ENCODE measurements around the gene AKT1. TPM values are rescaled to one million over a fixed set of nuclear protein-coding genes. Genes with fewer than 3 reads are reported as not detected.

AKT1 gene
- total and polyA plus RNA-seq, 2 experiments from 2014 or later: 19.2 to 78.7 TPM

GRCh38 chr14:104734051-104734587 lies 61.4 kb downstream of the AKT1 start (continued):
- TF ChIP-seq, protein P1, sequence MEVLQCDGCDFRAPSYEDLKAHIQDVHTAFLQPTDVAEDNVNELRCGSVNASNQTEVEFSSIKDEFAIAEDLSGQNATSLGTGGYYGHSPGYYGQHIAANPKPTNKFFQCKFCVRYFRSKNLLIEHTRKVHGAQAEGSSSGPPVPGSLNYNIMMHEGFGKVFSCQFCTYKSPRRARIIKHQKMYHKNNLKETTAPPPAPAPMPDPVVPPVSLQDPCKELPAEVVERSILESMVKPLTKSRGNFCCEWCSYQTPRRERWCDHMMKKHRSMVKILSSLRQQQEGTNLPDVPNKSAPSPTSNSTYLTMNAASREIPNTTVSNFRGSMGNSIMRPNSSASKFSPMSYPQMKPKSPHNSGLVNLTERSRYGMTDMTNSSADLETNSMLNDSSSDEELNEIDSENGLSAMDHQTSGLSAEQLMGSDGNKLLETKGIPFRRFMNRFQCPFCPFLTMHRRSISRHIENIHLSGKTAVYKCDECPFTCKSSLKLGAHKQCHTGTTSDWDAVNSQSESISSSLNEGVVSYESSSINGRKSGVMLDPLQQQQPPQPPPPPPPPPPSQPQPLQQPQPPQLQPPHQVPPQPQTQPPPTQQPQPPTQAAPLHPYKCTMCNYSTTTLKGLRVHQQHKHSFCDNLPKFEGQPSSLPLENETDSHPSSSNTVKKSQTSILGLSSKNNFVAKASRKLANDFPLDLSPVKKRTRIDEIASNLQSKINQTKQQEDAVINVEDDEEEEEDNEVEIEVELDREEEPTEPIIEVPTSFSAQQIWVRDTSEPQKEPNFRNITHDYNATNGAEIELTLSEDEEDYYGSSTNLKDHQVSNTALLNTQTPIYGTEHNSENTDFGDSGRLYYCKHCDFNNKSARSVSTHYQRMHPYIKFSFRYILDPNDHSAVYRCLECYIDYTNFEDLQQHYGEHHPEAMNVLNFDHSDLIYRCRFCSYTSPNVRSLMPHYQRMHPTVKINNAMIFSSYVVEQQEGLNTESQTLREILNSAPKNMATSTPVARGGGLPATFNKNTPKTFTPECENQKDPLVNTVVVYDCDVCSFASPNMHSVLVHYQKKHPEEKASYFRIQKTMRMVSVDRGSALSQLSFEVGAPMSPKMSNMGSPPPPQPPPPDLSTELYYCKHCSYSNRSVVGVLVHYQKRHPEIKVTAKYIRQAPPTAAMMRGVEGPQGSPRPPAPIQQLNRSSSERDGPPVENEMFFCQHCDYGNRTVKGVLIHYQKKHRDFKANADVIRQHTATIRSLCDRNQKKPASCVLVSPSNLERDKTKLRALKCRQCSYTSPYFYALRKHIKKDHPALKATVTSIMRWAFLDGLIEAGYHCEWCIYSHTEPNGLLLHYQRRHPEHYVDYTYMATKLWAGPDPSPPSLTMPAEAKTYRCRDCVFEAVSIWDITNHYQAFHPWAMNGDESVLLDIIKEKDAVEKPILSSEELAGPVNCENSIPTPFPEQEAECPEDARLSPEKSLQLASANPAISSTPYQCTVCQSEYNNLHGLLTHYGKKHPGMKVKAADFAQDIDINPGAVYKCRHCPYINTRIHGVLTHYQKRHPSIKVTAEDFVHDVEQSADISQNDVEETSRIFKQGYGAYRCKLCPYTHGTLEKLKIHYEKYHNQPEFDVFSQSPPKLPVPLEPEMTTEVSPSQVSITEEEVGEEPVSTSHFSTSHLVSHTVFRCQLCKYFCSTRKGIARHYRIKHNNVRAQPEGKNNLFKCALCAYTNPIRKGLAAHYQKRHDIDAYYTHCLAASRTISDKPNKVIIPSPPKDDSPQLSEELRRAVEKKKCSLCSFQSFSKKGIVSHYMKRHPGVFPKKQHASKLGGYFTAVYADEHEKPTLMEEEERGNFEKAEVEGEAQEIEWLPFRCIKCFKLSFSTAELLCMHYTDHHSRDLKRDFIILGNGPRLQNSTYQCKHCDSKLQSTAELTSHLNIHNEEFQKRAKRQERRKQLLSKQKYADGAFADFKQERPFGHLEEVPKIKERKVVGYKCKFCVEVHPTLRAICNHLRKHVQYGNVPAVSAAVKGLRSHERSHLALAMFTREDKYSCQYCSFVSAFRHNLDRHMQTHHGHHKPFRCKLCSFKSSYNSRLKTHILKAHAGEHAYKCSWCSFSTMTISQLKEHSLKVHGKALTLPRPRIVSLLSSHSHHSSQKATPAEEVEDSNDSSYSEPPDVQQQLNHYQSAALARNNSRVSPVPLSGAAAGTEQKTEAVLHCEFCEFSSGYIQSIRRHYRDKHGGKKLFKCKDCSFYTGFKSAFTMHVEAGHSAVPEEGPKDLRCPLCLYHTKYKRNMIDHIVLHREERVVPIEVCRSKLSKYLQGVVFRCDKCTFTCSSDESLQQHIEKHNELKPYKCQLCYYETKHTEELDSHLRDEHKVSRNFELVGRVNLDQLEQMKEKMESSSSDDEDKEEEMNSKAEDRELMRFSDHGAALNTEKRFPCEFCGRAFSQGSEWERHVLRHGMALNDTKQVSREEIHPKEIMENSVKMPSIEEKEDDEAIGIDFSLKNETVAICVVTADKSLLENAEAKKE (CRISPR knock-in tag; IDR thresholded peaks at IDR 0.05): no peak
- no peak for TF ChIP-seq ZNF114 (CRISPR knock-in tag; IDR thresholded peaks at IDR 0.05)
- no peak for TF ChIP-seq EZH2 (IDR thresholded peaks at IDR 0.05; ENCODE audit: low read depth, unreplicated experiment)
- no peak for TF ChIP-seq ZNF331 (CRISPR knock-in tag; IDR thresholded peaks at IDR 0.05; ENCODE audit: low read depth)
- TF ChIP-seq ETS1 (IDR thresholded peaks at IDR 0.05): no peak
- TF ChIP-seq POLR2AphosphoS5 (IDR thresholded peaks at IDR 0.05; ENCODE audit: low read depth): no peak

GRCh38 chr14:104732931-104733681 lies 62.4 kb downstream of the AKT1 start:
- Histone ChIP-seq H4K20me1 (replicated peaks; ENCODE audit: insufficient read depth) (no peaks in the 10 kb centered on the region), H3K36me3 (ENCODE audit: insufficient read depth) (no peaks in the 10 kb centered on the region), H3K4me3 (no peak overlapping the region), H3K4me1 (ENCODE audit: insufficient read depth) (no peaks in the 10 kb centered on the region), H3K79me2 (replicated peaks; ENCODE audit: insufficient read depth) (no peaks in the 10 kb centered on the region), H3K27ac (ENCODE audit: low read depth) (no peak overlapping the region), H2AFZ (no peak overlapping the region), H3K27me3 (ENCODE audit: insufficient read depth) (no peaks in the 10 kb centered on the region), H3K4me2 (no peak overlapping the region), H3K9me2 (ENCODE audit: insufficient read depth) (no peaks in the 10 kb centered on the region), H3F3A (replicated peaks; ENCODE audit: low read depth) (no peaks in the 10 kb centered on the region)
- peaks cover 4% of the 10 kb centered on the region; the same call in 2 of the 3 replicates for H3K9me3 Mint-ChIP-seq
- peaks cover 11% of the 10 kb centered on the region for H3K27me3 Mint-ChIP-seq (ENCODE audit: insufficient read depth, low read depth, poor library complexity)
- DNase-seq (ENCODE audit: low spot score) (no peak), ATAC-seq (no peak)
- H3K4me3 Mint-ChIP-seq: no peak overlapping the region
- no peak overlapping the region for H3K27ac Mint-ChIP-seq
- H3K4me1 Mint-ChIP-seq: no peaks in the 10 kb centered on the region
- H3K36me3 Mint-ChIP-seq (ENCODE audit: low read depth): no peaks in the 10 kb centered on the region; the same call in 2 of the 3 replicates
- TF ChIP-seq ZNF114 (CRISPR knock-in tag; IDR thresholded peaks at IDR 0.05) (no peak), ETS1 (IDR thresholded peaks at IDR 0.05) (no peak), EZH2phosphoT487 (IDR thresholded peaks at IDR 0.05; ENCODE audit: unreplicated experiment) (no peak), CTCF (conservative IDR thresholded peaks at IDR 0.05; ENCODE audit: low read depth in 2 of 2) (no peak), POLR2AphosphoS5 (IDR thresholded peaks at IDR 0.05; ENCODE audit: low read depth) (no peak), CREB1 (CRISPR knock-in tag; IDR thresholded peaks at IDR 0.05; ENCODE audit: low read depth) (no peak)

Data from GM23338 (cell line).